GM21381 (cell line): Measurements from ENCODE around the gene EI24.

Experiments used
- ATAC-seq: cut with Tn5 transposase; IDR thresholded peaks from one replicate; pipeline ENCODE4 v1.9.1; 2021; ENCODE audit warnings: mild to moderate bottlenecking, moderate library complexity; ENCODE audit not compliant: unreplicated experiment

EI24 gene

DNA sequence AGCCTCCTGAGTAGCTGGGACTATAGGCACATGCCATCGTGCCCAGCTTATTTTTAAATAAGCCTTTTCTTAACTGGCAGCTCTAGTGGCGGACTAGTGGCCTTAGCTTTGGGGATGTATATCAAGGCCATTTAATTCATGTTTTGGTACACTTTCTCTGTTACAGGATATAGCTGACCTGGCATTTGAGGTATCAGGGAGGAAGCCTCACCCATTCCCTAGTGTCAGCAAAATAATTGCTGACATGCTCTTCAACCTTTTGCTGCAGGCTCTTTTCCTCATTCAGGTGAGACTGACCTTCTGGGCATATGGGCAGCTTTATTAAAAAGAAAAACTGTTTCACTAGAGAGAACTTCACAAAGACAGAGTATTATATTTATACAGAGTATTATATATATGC is 9.5 kb downstream of the EI24 start:
- ATAC-seq, result no peak

DNA sequence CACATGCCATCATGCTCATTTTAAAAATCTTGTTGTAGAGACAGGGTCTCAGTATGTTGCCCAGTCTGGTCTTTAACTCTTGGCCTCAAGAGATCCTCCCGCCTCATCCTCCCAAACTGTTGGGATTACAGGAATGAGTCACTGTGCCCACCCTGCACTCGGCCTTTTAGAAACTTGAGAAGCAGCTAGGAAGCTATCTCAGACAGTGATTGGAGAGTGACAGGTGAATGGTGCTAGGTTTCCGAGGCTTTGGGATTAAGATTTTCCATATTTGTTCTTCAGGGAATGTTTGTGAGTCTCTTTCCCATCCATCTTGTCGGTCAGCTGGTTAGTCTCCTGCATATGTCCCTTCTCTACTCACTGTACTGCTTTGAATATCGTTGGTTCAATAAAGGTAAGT is 10.5 kb downstream of the EI24 start:
- no peak for ATAC-seq

DNA sequence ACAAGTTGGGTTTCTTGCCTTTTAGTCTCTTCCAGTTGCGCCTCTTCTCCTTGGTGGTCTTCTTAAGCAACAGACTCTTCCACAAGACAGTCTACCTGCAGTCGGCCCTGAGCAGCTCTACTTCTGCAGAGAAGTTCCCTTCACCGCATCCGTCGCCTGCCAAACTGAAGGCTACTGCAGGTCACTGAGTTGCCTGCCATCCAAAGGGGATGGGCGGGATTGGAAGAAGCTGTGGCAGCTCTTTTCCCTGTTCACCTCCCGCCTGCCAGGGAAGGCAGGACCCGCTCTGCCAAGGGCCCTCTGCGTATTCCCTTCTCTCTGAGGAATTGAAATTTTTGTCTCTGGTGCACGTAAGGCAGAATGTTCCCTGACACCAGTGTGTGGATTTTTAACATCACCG is 14.2 kb downstream of the EI24 start:
- no peak for ATAC-seq

GRCh38 chr11:125585487-125585886 is 16.2 kb downstream of the EI24 start:
- ATAC-seq, result no peak

DNA sequence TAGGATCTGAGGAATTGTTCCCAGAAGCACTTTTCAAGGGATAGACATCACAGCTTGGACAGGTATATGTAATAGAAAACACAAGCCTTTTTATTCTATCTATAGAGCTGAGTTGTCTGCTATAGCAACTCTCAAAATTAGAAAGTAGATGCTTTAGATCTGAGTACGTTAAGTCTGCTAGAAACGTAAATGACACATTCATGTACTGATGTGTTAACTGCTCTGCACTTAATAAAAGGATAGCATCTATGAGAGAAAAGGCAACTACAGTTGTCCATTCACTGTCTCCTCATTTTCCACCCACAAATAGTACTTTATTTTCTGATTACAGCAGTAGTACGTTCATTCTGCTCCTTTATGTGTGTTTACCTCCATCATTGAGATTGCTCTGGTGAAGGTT is 17.3 kb downstream of the EI24 start:
- no peak for ATAC-seq

DNA sequence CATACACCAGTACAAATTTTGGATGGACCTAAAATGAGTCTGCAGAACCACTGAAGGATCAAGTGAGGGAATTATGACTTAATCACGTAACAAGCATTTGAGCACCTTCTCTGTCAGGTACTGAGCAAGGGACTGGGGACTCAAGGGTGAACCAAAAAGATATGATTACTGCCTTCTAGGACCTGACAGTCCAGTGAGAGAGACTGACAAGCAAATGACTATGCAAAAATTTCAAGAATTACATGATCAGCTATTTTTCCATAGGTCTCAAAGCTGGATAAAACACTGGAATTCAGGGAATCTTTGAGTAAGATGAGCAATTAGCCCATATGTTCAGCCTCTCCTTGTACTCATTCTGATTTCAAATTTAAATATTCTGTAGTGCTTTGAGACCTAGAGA is 18.2 kb downstream of the EI24 start:
- no peak for ATAC-seq

DNA sequence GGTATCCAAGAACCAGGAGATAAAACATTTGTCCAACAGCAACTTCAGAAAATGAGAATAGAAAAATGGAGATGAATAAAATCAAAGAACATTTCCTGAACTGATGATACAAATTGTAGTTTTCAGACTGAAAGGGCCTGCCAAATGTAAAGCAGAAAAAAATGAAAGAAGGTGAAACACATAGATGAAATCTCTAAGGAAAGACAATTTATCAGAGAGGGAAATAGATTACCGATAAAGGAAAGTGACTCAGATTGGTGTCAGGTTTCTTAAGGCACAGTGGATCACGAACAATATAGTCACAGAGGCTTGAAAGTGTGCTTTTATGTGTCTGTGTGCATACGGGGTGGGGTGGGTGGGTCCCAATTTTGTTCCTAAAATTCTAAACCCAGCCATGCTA is 19.2 kb downstream of the EI24 start:
- ATAC-seq, result no peak

GRCh38 chr11:125591649-125592304 is 22.5 kb downstream of the EI24 start:
- peak; percentile 13 for ATAC-seq

- peak; percentile 97 for ATAC-seq
Observed at GRCh38 chr11:125592305-125593113, 23.2 kb downstream of the EI24 start, which contains the start of gene STT3A. TSS of gene STT3A (plus strand) at chr11:125592852. CDS start at chr11:125595916, 3,064 bp downstream.

- ATAC-seq, result no peak
Observed at GRCh38 chr11:125593114-125593820, 24.0 kb downstream of the EI24 start.

DNA sequence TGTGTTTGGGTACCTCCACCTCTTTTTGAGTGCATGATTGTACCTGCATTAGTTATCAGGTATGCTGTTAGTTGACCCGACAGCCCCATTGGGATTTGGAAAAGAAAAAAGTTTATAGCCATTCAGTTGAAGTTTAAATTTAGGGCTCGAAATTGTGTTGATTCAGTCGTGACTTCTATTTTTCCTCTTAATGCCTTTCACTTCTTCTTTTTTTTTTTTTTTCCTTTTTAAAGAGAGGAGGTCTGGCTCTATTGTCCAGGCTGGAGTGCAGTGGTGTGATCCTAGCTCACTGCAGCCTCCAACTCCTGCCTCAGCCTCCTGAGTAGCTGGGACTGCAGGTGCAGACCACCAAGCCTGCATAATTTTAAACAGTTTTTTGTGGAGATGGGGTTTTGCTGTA is 25.7 kb downstream of the EI24 start:
- ATAC-seq, result no peak

GRCh38 chr11:125600663-125601062 is 31.4 kb downstream of the EI24 start:
- ATAC-seq, result no peak

DNA sequence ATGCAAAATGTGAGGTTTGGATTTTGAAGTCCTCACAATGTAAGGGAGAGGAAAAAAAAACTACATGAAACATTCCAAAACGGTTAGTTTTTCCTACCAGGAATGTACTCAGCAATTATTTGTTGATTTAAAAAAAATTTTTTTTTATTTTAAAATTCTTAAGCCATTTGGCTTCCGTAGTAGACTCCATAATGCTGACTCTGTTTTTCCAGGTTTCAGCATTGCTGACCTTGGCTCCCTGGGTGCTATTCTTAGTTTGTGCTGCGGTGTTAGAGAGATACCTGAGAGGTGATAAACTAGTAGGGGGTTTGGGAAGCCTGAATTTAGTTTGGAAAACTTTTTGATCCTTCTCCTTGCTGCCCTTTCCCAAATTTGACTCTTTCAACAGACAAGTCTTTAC is 33.9 kb downstream of the EI24 start:
- ATAC-seq, result no peak

- ATAC-seq, result no peak
Observed at GRCh38 chr11:125605417-125605816, 36.1 kb downstream of the EI24 start.

DNA sequence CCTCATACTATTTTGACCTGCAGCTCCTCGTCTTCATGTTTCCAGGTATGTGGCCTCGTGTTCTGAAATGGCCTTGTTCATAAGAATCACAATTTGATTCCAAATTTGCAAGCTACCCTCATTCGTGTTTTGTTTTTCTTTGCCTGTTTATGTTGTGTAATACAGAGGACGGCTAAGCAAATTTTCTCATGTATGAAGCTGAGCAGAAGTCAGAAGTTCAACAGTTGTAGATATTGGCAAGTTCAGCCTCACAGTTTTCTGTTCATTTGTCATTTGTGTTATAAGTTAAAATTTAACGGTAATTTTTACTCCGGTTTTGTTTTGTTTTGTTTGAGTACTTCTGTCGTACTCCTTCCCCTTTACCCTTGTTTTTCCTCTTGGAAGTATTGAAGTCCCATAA is 40.3 kb downstream of the EI24 start:
- ATAC-seq, result no peak

GRCh38 chr11:125618383-125618782 is 49.1 kb downstream of the EI24 start:
- ATAC-seq, result no peak

DNA sequence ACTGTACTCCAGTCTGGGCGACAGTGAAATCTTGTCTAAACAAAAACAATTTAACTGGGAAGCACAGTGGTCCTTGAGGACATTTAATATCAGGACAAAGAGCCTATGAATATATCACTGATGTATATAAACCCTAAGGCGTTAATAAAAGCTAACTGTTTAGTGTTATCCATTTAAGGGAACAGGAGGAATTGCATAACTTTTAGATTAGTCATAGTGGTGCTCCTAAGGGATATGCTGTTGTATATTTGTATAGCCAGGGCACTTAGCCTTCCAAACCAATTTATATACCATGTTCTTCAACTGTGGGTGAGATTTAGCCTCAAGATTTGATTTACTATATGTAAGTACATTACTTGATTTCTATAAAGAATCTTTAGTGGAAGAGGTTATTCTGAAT is 52.7 kb downstream of the EI24 start:
- no peak for ATAC-seq

DNA sequence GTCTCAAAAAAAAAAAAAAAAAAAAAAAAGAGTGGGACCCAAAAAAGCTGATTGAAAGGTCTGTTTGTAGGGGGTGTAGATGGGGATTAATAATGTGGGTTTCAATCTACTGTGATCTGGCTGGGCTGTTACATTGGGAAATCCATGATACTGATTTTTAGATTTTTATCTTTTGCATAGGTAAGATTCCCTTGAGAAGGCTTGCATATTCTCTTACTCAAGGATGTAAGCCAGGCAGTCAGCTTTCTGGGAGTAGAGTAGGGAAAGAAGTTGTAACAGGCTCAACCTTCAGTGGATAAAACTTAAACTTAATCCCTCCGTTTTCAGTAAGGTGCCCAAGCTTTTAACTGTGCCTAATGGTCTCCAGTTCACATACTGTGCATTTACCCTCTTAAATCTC is 53.8 kb downstream of the EI24 start:
- no peak for ATAC-seq

GRCh38 chr11:125624756-125625213 is 55.5 kb downstream of the EI24 start, which contains the start of gene CHEK1:
TSS of gene CHEK1 (plus strand) at chr11:125625163. CDS start at chr11:125626769, 1,606 bp downstream.
- no peak for ATAC-seq

DNA sequence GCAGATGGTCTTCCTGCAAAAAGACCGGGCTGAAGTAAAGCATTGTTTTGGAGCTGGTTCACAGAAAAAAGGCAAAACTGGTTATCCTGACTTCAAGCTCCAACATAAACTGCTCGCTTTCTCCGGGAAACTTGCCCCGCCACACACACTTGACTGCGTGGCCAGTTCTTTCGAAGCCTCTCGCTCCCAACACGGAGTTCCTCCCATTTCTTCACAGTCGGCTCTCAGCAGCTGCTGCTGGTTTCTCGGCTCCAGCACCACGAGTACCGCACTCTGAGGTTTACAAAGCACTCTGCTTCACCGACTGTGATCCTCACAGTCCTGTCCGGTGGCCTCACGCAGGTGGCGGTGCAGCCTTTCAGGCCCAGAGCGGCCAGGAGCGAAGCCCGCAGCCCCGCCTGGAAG is 56.0 kb downstream of the EI24 start:
- no peak for ATAC-seq

GRCh38 chr11:125625630-125626287 is 56.5 kb downstream of the EI24 start:
- ATAC-seq, result peak; percentile 82
